ENCODE results near the gene TUBB2B. TPM values are rescaled to one million over a fixed set of nuclear protein-coding genes. Genes with fewer than 3 reads are reported as not detected.

Gene TUBB2B
- total and polyA plus RNA-seq, 7 donors, result 2.3 to 24.9 (median 12.7) TPM

DNA sequence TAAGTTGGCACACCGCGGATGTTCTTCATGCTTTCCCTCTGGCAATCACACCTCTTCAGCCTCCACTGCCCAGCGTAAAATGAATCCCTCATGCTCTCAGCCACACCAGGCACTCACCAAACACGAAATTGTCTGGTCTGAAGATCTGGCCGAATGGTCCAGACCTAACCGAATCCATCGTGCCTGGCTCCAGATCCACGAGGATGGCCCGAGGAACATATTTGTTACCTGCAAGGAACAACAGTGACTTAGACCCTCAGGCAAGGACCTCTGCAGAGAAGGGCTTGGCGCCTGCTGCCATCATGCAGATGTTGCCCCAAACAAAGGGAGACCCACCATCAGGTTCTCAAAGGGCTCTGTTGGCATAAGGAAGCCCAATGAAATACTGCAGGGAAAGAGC, 1.4 kb downstream of the TUBB2B start:
- Histone ChIP-seq H3K27ac (no peak overlapping the region), H3K27me3 (peaks cover 14 to 45% (median 42%) of the 10 kb centered on the region in 3 donors), H3K36me3 (no peaks in the 10 kb centered on the region), H3K4me3 (peak overlapping the region in 1 of 4 donors; percentile 52), H3K9me3 (no peaks in the 10 kb centered on the region), H3K4me1 (peaks cover 0 to 47% (median 43%) of the 10 kb centered on the region in 4 donors)
- intact Hi-C loops (cut with DNase I), result no loop called here
- 87 to 90% methylated on average over 10 of the region's 10 CpGs for WGBS, 2 donors
- TF ChIP-seq EP300 (IDR thresholded peaks at IDR 0.05) (no peak), POLR2AphosphoS5 (IDR thresholded peaks at IDR 0.05) (no peak), POLR2A (IDR thresholded peaks at IDR 0.05) (no peak)
- TF ChIP-seq, protein P1, sequence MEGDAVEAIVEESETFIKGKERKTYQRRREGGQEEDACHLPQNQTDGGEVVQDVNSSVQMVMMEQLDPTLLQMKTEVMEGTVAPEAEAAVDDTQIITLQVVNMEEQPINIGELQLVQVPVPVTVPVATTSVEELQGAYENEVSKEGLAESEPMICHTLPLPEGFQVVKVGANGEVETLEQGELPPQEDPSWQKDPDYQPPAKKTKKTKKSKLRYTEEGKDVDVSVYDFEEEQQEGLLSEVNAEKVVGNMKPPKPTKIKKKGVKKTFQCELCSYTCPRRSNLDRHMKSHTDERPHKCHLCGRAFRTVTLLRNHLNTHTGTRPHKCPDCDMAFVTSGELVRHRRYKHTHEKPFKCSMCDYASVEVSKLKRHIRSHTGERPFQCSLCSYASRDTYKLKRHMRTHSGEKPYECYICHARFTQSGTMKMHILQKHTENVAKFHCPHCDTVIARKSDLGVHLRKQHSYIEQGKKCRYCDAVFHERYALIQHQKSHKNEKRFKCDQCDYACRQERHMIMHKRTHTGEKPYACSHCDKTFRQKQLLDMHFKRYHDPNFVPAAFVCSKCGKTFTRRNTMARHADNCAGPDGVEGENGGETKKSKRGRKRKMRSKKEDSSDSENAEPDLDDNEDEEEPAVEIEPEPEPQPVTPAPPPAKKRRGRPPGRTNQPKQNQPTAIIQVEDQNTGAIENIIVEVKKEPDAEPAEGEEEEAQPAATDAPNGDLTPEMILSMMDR (IDR thresholded peaks at IDR 0.05), result no peak
- DNase-seq, result no peak

DNA sequence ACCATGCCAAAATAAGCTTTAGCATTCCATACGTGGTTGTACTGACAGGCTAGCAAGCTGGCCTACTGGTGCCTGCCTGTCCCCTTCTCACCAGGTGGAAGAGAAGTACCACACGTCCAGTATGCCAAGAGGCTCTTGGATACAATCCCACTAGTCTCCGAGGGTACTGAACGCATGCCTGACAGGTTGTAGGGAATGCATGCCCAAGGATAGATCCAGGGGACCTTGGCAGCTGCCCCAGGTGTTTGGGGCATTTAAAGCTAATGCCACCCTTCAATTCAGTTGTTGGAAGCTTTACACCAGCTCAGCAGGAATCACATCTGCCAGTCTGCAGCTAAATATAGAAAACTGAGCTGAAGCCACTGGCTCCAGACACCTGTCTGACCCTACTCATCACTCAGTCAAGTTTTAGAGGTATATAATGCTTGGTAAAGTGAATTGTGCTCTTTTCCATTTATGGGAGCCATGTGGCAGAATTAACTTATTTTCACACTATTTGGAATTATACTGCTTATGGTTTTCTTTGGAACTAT, 4.9 kb downstream of the TUBB2B start:
- intact Hi-C loops (cut with DNase I), result no loop called here
- DNase-seq, result no peak
- 81 to 93% methylated on average over 4 of the region's 4 CpGs for WGBS, 2 donors

DNA sequence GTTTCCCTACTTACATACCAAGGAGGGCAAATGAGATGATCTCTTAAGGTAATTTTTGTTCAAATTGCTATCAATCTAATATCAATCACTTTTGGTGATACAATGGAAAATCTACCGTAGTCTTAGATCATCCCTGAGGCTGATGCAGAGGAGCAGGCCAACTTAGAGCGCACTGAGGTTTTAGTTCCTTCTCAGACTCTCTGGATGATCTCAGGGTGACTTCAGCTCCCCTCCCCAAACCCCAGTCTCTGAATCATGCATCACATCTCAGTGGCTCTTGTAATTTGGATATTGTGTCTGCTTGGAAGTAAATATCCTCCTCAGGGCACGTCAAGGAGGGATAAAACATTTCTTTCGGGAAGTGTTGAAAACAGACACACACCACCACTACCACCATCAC, 5.9 kb downstream of the TUBB2B start:
- no peak overlapping the region for H3K4me3 ChIP-seq
- WGBS, 2 donors, result 92 to 95% methylated on average over 4 of the region's 4 CpGs
- no peak overlapping the region for H3K27ac ChIP-seq
- intact Hi-C loops (cut with DNase I), result no loop called here
- peaks cover 0 to 3% (median 2%) of the 10 kb centered on the region in 4 donors for H3K4me1 ChIP-seq
- H3K27me3 ChIP-seq, result peaks cover 0 to under 1% (median 0%) of the 10 kb centered on the region in 3 donors
- TF ChIP-seq, protein P1 (IDR thresholded peaks at IDR 0.05), result no peak
- no peak for TF ChIP-seq EP300 (IDR thresholded peaks at IDR 0.05)
- TF ChIP-seq POLR2A (IDR thresholded peaks at IDR 0.05), result no peak
- no peak for TF ChIP-seq POLR2AphosphoS5 (IDR thresholded peaks at IDR 0.05)
- DNase-seq, result no peak
- H3K36me3 ChIP-seq, result no peaks in the 10 kb centered on the region
- H3K9me3 ChIP-seq, result no peaks in the 10 kb centered on the region

More for the DNA sequence above, 4.9 kb downstream of the TUBB2B start:
- Histone ChIP-seq H3K27me3 (peaks cover 0 to 11% (median 10%) of the 10 kb centered on the region in 3 donors), H3K27ac (no peak overlapping the region), H3K9me3 (no peaks in the 10 kb centered on the region), H3K4me3 (no peak overlapping the region), H3K4me1 (peaks cover 0 to 13% (median 12%) of the 10 kb centered on the region in 4 donors), H3K36me3 (no peaks in the 10 kb centered on the region)
- TF ChIP-seq POLR2A (IDR thresholded peaks at IDR 0.05) (no peak), POLR2AphosphoS5 (IDR thresholded peaks at IDR 0.05) (no peak), EP300 (IDR thresholded peaks at IDR 0.05) (no peak)
- TF ChIP-seq, protein P1 (IDR thresholded peaks at IDR 0.05), result no peak

DNA sequence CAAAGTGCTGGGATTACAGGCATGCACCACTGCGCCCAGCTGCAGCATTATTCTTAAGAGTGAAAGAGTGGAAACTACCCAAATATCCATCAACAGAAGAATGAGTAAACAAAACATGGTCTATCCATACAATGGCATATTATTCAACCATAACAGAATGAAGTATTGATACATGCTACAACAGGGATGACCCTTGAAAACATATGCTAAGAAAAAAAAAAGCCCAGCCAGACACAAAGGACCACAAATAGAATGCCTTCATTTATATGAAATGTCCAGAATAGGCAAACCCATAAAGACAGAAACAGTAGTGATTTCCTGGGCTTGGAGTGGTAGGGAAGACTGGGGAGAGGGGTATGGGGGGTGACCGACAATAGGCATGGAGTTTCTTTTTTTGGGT, 7.1 kb downstream of the TUBB2B start:
- Histone ChIP-seq H3K4me1 (no peaks in the 10 kb centered on the region), H3K27ac (no peak overlapping the region), H3K9me3 (no peaks in the 10 kb centered on the region), H3K36me3 (no peaks in the 10 kb centered on the region), H3K27me3 (no peaks in the 10 kb centered on the region), H3K4me3 (no peak overlapping the region)
- no peak for TF ChIP-seq POLR2AphosphoS5 (IDR thresholded peaks at IDR 0.05)
- no peak for TF ChIP-seq POLR2A (IDR thresholded peaks at IDR 0.05)
- TF ChIP-seq EP300 (IDR thresholded peaks at IDR 0.05), result no peak
- TF ChIP-seq, protein P1 (IDR thresholded peaks at IDR 0.05), result no peak
- intact Hi-C loops (cut with DNase I), result no loop called here
- 86 to 88% methylated on average over 2 of the region's 2 CpGs for WGBS, 2 donors
- DNase-seq, result no peak

DNA sequence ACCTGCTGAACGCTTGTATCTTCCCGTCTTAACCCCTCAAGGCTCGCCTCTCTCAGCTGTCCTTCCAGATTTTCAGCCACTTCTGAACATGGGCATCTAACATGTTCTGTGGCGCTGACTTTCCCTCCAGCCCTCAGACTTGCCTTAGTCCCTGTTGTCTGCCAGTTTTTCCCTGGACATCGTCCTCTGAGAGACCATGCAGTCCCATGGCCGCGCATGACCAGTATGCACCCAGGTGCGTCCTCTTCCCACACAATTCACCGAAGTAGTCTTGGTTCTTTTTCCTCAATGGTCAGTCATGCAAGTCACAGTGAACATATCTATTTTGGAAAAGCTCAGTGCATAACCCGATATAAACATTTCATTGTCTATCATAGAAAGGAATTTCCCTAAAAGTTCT, 9.2 kb downstream of the TUBB2B start:
- Histone ChIP-seq H3K4me1 (no peaks in the 10 kb centered on the region), H3K36me3 (no peaks in the 10 kb centered on the region), H3K9me3 (no peaks in the 10 kb centered on the region), H3K4me3 (no peak overlapping the region), H3K27ac (no peak overlapping the region), H3K27me3 (no peaks in the 10 kb centered on the region)
- intact Hi-C loops (cut with DNase I), result loop anchor here (2.0 kb wide), 1 partner anchor 47 kb away; no protein-coding TSS in a partner anchor
- TF ChIP-seq POLR2A (IDR thresholded peaks at IDR 0.05) (no peak), POLR2AphosphoS5 (IDR thresholded peaks at IDR 0.05) (no peak), EP300 (IDR thresholded peaks at IDR 0.05) (no peak)
- TF ChIP-seq, protein P1 (IDR thresholded peaks at IDR 0.05), result no peak
- 92 to 94% methylated on average over 10 of the region's 10 CpGs for WGBS, 2 donors
- no peak for DNase-seq

Measured in sigmoid colon (tissue), 7 donors.